Stimulated activated CD8-positive, alpha-beta memory T cell treated with anti-CD3 and anti-CD28 coated beads, Interleukin-7, amount 100 ng/mL, for 4 hours (primary cell): ENCODE results near the gene ELMO1.

Experiments
- DNase-seq, 2 donors: peaks; one replicate each; pipeline ENCODE4 v3.0.0-alpha.2; 2020; ENCODE audit warnings: low read depth in 2 of 2

Gene ELMO1

GRCh38 chr7:37269711-37270508 is 178.8 kb downstream of the ELMO1 start:
- no peak for DNase-seq

- no peak for DNase-seq
These were observed 181.4 kb downstream of the ELMO1 start for GRCh38 chr7:37267251-37267650.

- no peak for DNase-seq
These were observed 182.8 kb downstream of the ELMO1 start for GRCh38 chr7:37265876-37266275.

- no peak for DNase-seq
These were observed 183.7 kb downstream of the ELMO1 start for GRCh38 chr7:37265006-37265405.

- DNase-seq, result no peak
These were observed 186.5 kb downstream of the ELMO1 start for GRCh38 chr7:37262181-37262580.

- no peak for DNase-seq
These were observed 189.3 kb downstream of the ELMO1 start for GRCh38 chr7:37259319-37259821.

- no peak for DNase-seq
These were observed 192.0 kb downstream of the ELMO1 start for GRCh38 chr7:37256631-37257030.

- DNase-seq, result no peak
These were observed 193.2 kb downstream of the ELMO1 start for GRCh38 chr7:37255327-37255944.

- no peak for DNase-seq
These were observed 197.4 kb downstream of the ELMO1 start for GRCh38 chr7:37251222-37251621.

GRCh38 chr7:37249240-37249639 is 199.4 kb downstream of the ELMO1 start:
- no peak for DNase-seq

GRCh38 chr7:37248396-37248861 is 200.2 kb downstream of the ELMO1 start:
- no peak for DNase-seq

- no peak for DNase-seq
These were observed 200.8 kb downstream of the ELMO1 start for GRCh38 chr7:37247861-37248260.

- DNase-seq, result no peak
These were observed 203.1 kb downstream of the ELMO1 start for GRCh38 chr7:37245590-37245989.

- DNase-seq, result no peak
These were observed 211.8 kb downstream of the ELMO1 start for GRCh38 chr7:37236906-37237305.

GRCh38 chr7:37235813-37236212 is 212.9 kb downstream of the ELMO1 start:
- no peak for DNase-seq

- DNase-seq, result no peak
These were observed 213.7 kb downstream of the ELMO1 start for GRCh38 chr7:37234928-37235327.

GRCh38 chr7:37234334-37234733 is 214.3 kb downstream of the ELMO1 start:
- DNase-seq, result no peak

GRCh38 chr7:37231613-37232012 is 217.1 kb downstream of the ELMO1 start:
- DNase-seq, result no peak

GRCh38 chr7:37230221-37230620 is 218.4 kb downstream of the ELMO1 start:
- DNase-seq, result no peak

- no peak for DNase-seq
These were observed 219.3 kb downstream of the ELMO1 start for GRCh38 chr7:37229381-37229780.

- no peak for DNase-seq
These were observed 223.2 kb downstream of the ELMO1 start for GRCh38 chr7:37225285-37225969.

GRCh38 chr7:37224746-37225145 is 223.9 kb downstream of the ELMO1 start:
- no peak for DNase-seq

GRCh38 chr7:37220664-37221063 is 228.0 kb downstream of the ELMO1 start:
- no peak for DNase-seq
